SK-N-MC (cell line): ENCODE measurements around the gene GGA3.

Source experiments
- EZH2 ChIP-seq: fragments of 200-600 bp; sonication (generic); IDR thresholded peaks from one replicate; pipeline ENCODE4 v1.6.1; 2017; ENCODE audit warnings: antibody characterized with exemption
- FOXP2 ChIP-seq: optimal IDR thresholded peaks from 2 replicates; pipeline ENCODE3; 2011; ENCODE audit warnings: mild to moderate bottlenecking, moderate library complexity; ENCODE audit not compliant: insufficient read depth; ENCODE audit errors: extremely low read length, control extremely low read depth
- POLR2AphosphoS5 ChIP-seq: IDR thresholded peaks from 2 replicates; pipeline ENCODE4 v1.6.1; 2012; ENCODE audit warnings: mild to moderate bottlenecking, low read depth, low read length, borderline replicate concordance

DNA sequence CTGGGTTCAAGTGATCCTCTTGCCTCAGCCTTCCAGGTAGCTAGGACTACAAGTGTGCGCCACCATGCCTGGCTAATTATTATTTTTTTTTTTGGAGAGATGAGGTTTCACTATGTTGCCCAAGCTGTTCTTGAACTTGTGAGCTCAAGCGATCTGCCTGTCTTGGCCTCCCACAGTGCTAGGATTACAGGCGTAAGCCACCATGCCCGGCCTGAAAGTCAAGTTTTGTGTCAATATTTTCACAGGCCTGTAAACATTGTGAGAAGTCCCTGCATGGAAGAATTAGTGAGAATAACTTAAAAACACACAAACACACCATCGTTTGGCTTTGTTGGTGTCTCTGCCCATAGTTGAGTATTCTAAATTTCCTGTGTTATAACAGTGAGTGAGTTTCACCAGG, 33.7 kb downstream of the GGA3 start:
- TF ChIP-seq POLR2AphosphoS5 (no peak), EZH2 (no peak), FOXP2 (no peak)
